Measurements from ENCODE around the gene FAM149A.

FAM149A gene

GRCh38 chr4:186104114-186104889 lies at the start of gene FAM149A:
Gene FAM149A, plus strand, starts transcription at chr4:186104704.
- peak within 1 kb of the TSS; percentile 87 for H3K4me3 Mint-ChIP-seq
- H3K9me3 Mint-ChIP-seq, result peaks cover 5% of the 10 kb centered on the region
- H3K27me3 Mint-ChIP-seq (ENCODE audit: low read depth, poor library complexity), result peaks cover 64% of the 10 kb centered on the region
- H3K36me3 Mint-ChIP-seq (ENCODE audit: low read depth), result no peaks in the 10 kb centered on the region
- TF ChIP-seq, protein P1, sequence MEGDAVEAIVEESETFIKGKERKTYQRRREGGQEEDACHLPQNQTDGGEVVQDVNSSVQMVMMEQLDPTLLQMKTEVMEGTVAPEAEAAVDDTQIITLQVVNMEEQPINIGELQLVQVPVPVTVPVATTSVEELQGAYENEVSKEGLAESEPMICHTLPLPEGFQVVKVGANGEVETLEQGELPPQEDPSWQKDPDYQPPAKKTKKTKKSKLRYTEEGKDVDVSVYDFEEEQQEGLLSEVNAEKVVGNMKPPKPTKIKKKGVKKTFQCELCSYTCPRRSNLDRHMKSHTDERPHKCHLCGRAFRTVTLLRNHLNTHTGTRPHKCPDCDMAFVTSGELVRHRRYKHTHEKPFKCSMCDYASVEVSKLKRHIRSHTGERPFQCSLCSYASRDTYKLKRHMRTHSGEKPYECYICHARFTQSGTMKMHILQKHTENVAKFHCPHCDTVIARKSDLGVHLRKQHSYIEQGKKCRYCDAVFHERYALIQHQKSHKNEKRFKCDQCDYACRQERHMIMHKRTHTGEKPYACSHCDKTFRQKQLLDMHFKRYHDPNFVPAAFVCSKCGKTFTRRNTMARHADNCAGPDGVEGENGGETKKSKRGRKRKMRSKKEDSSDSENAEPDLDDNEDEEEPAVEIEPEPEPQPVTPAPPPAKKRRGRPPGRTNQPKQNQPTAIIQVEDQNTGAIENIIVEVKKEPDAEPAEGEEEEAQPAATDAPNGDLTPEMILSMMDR (IDR thresholded peaks at IDR 0.05), result no peak
- no peak within 1 kb of the TSS for H3K27ac Mint-ChIP-seq
- H3K4me1 Mint-ChIP-seq, result peaks cover 19% of the 10 kb centered on the region
- peak; percentile 66 for DNase-seq

DNA sequence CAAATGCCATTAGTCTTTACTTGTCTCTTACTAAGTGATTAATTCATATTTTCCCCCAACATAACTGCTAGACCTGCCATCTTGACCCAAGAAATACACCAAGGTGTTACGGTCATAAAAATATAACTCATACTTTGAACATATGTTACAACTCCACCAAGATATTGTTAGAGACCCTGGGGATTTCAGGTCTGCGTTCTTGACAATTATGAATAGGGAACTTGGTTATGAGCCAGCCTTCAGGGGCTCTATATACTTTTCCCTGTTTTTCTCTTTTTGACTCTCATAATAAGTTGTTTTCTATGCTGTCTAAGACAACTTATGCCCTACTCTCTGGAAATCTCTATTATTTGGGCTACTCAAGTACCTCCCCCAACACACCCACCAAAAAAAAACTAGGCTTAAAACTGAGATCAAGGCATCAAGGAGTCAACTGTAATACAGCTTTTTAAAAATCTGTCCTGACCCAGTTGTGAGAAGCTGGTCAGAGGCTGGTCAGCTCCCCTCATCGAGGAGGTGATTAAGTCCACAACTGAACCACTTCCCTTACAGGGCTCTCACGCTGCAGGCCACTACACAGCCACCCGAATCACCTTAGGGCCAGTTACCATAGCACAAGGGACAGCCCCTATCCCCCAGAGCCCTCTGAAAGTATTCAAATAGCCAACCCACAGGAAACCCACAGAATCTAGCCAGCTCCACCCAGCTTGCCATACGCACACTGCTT lies 46.1 kb upstream of the FAM149A start:
- Mint-ChIP-seq H3K27ac (no peak overlapping the region), H3K36me3 (ENCODE audit: low read depth) (peaks cover 5% of the 10 kb centered on the region), H3K4me3 (no peak overlapping the region), H3K9me3 (peaks cover 35% of the 10 kb centered on the region), H3K4me1 (no peaks in the 10 kb centered on the region), H3K27me3 (ENCODE audit: low read depth, poor library complexity) (peaks cover 4% of the 10 kb centered on the region)
- TF ChIP-seq, protein P1 (IDR thresholded peaks at IDR 0.05), result no peak
- no peak for DNase-seq

- H3K27ac Mint-ChIP-seq, result no peak overlapping the region
Observed at GRCh38 chr4:186058980-186059316, 45.6 kb upstream of the FAM149A start.

DNA sequence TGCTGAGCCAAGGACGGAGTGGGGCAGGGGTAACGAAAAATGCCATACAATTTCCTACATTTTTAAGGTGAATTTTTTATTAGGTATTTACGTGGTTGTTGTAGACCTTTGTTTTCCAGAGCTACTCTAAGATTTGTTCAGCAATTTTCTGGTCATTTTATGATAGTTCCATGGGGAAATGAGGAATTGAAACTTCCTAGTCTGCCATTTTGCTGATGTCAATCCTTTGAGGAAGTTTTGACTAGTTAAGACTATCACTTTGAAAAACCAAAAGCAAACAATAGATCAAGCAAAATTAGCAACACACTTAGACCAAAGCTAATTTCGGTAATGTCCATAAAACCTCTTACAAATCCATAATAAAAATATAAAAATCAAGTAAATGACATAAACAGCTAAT lies 42.6 kb upstream of the FAM149A start:
- Mint-ChIP-seq H3K4me1 (no peaks in the 10 kb centered on the region), H3K4me3 (no peak overlapping the region), H3K9me3 (peaks cover 26% of the 10 kb centered on the region), H3K27me3 (ENCODE audit: low read depth, poor library complexity) (no peaks in the 10 kb centered on the region), H3K36me3 (ENCODE audit: low read depth) (peaks cover 5% of the 10 kb centered on the region), H3K27ac (no peak overlapping the region)
- DNase-seq, result no peak
- TF ChIP-seq, protein P1 (IDR thresholded peaks at IDR 0.05), result no peak

More at GRCh38 chr4:186058980-186059316, 45.6 kb upstream of the FAM149A start:
- Mint-ChIP-seq H3K4me1 (no peaks in the 10 kb centered on the region), H3K9me3 (peaks cover 35% of the 10 kb centered on the region), H3K4me3 (no peak overlapping the region), H3K27me3 (ENCODE audit: low read depth, poor library complexity) (peaks cover 4% of the 10 kb centered on the region), H3K36me3 (ENCODE audit: low read depth) (peaks cover 5% of the 10 kb centered on the region)
- TF ChIP-seq, protein P1 (IDR thresholded peaks at IDR 0.05), result no peak
- DNase-seq, result no peak

GRCh38 chr4:186067757-186068385 lies 36.6 kb upstream of the FAM149A start:
- peak; percentile 15 for DNase-seq
- H3K9me3 Mint-ChIP-seq, result no peaks in the 10 kb centered on the region
- TF ChIP-seq, protein P1 (IDR thresholded peaks at IDR 0.05), result no peak
- peak overlapping the region; percentile 90 for H3K27ac Mint-ChIP-seq
- no peaks in the 10 kb centered on the region for H3K36me3 Mint-ChIP-seq (ENCODE audit: low read depth)
- peaks cover 25% of the 10 kb centered on the region for H3K4me1 Mint-ChIP-seq
- no peak overlapping the region for H3K4me3 Mint-ChIP-seq
- H3K27me3 Mint-ChIP-seq (ENCODE audit: low read depth, poor library complexity), result no peaks in the 10 kb centered on the region
